Measurements from ENCODE around the gene TRAIP. TPM values are rescaled to one million over a fixed set of nuclear protein-coding genes. Genes with fewer than 3 reads are reported as not detected.

Gene TRAIP
- total RNA-seq, 1 donor: 2.7 TPM

Small RNAs within 50 kb of the gene (small RNA-seq; reads per million reads assigned to genes)
- not detected for gene RN7SL217P

Other genes with a start within 250 kb of the TRAIP start
- 191 TPM for gene APEH, start 182.2 kb downstream of the TRAIP start, total RNA-seq
- 6.7 TPM for gene MST1, start 167.1 kb downstream of the TRAIP start, total RNA-seq
- gene RNF123, start 167.0 kb downstream of the TRAIP start, total RNA-seq: 37.4 TPM
- gene AMIGO3, start 136.9 kb downstream of the TRAIP start, total RNA-seq: 17.5 TPM
- gene GMPPB, start 132.6 kb downstream of the TRAIP start, total RNA-seq: 24.0 TPM
- gene IP6K1, start 70.0 kb downstream of the TRAIP start, total RNA-seq: 82.4 TPM
- gene CDHR4, start 56.7 kb downstream of the TRAIP start, total RNA-seq: 0.27 TPM
- gene INKA1, start 53.3 kb downstream of the TRAIP start, total RNA-seq: 78.4 TPM
- gene UBA7, start 42.6 kb downstream of the TRAIP start, total RNA-seq: 341 TPM
- 1.3 TPM for gene CAMKV, start 13.3 kb upstream of the TRAIP start, total RNA-seq
- gene MST1R, start 47.3 kb upstream of the TRAIP start, total RNA-seq: 1.1 TPM
- 13.5 TPM for gene MON1A, start 73.2 kb upstream of the TRAIP start, total RNA-seq
- 23.4 TPM for gene RBM6, start 83.6 kb upstream of the TRAIP start, total RNA-seq
- gene RBM5, start 232.4 kb upstream of the TRAIP start, total RNA-seq: 267 TPM

Measured in hematopoietic multipotent progenitor cell (in vitro differentiated cells).